EL (cell line): ENCODE results near the gene OGDHL.
"Not testable (repeated sequence)": the region's sequence is repeated elsewhere in the genome, so short reads cannot be mapped to it uniquely, and the experiment has no call there.

Experiments used
- DNase-seq: peaks from one replicate; pipeline ENCODE4 v3.0.0-alpha.2; 2016

Gene OGDHL

DNA sequence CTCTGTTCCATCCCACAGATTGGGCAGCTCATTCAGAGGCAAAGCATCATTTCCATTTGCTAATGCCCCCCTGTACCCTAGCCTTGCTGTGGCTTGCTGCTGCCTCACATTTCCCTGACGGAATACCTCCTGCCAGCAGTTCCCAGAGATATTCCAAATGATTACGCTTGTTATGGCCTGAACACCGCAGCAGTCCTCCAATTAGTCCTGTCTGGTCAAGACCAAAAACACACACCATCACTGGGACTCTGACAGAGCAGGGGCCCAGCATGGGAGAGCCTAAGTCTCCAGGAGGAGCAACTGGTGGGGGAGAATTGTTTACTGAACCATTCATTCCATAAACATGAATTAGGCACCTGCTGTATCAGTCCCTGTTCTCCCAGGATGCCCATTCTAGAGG, 6.1 kb downstream of the OGDHL start:
- DNase-seq = no peak

DNA sequence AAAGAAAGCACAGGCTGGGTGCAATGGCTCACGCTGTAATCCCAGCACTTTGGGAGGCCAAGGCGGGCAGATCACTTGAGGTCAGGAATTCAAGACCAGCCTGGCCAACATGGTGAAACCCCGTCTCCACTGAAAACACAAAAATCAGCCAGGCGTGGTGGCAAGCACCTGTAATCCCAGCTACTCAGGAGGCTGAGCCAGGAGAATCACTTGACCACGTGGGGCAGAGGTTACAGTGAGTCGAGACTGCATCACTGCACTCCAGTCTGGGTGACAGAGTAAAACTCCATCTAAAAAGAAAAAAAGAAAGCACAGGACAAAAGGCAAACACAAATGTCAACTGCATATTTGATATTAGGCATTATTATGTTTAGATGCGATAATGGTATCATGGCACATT, 7.2 kb downstream of the OGDHL start:
- DNase-seq = not testable (repeated sequence)

GRCh38 chr10:49752584-49752983, 9.5 kb downstream of the OGDHL start:
- DNase-seq = no peak

- no peak for DNase-seq
Measured at GRCh38 chr10:49751636-49752510, 10.2 kb downstream of the OGDHL start.

DNA sequence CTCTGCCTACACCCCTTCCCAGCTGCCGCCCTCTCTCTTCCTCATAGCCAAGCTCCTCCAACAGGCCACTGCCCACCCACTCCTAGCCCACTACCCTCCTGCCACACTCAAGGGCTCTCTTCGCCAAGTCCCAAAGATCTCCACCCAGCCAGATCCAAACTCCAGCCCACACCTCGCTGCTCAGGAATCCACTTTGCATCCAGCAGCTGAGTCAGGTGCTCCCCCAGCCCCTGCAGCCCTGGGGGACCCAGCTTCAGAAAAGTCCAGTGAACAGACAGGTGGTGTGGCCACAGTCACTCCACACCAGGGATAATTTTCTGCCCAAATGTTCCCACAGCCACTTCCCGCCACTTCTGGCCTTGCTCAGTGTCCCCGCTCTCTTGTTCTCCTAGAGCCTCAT, 10.9 kb downstream of the OGDHL start:
- no peak for DNase-seq

DNA sequence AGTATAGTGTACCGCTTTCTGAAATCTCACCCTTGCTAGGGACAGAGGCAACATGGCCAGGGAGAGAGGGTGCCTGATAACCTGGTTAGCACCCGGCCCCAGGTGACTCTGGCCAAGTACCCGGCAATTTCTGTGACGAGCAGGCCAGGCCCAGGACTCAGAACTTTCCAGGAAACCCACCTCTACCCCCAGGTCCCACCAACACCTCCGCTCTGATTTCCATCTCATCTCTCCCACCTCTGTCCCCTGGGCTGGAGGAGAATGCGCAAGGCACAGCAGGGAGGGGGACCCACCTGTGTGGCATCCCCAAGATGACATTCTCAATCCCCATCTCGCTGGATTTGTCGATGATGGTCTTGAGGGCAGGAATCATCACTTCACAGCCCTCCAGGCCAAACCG, 11.6 kb downstream of the OGDHL start:
- DNase-seq = no peak

- no peak for DNase-seq
Measured at GRCh38 chr10:49749556-49750491, 12.3 kb downstream of the OGDHL start.

DNA sequence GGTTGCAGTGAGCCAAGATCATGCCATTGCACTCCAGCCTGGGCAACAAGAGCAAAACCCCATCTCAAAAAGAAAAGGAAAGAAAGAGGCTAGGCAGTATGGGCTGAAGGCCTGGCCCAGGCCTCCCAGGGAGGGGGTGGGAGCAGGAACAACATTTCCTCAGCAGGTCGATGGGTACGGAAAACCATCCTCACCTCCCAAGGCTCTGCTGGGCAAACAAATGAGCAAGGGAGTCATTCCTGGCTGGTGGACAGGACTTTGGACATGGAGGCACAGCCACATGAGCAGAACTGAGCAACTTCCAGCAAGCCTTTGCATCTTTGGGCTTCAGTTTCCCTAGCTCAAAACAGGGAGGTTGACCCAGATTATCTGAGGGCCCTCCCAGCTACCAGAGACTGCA, 13.0 kb downstream of the OGDHL start:
- DNase-seq = no peak

DNA sequence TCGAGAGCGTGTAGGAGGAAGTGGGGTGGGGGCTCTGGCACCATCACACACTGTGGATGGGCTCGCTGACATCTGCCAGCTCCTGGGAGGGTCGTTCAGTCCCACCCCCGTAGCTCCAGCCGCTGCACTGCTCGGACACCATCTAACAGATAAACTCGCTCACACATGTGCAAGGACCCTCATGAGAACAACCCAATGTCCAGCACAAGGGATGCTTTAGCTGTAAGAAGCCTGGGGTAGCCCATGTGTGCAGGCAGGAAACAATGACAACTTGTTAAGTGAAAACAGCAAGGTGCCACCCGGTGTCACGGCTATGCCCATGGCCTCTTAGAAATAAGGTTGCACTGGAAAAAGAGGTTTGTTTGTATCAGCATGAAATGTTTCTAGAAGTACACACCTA, 14.1 kb downstream of the OGDHL start:
- DNase-seq = no peak

DNA sequence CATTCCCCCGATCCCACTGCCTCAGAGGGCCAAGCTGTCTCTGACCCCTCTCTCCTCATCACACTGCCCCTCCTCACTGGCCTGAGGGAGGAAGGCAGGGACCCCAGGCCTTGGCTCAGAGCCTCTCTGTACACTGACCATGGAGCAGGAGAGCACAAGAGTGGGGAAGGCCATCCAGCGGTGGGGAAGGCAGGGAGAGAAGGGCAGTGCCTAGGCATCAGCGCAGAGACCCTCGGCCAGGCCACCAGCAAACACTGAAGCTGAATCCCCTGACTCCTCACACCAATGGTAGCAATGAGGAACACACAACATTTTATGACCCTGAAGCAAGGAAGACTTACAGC, 14.8 kb downstream of the OGDHL start:
- DNase-seq = no peak

GRCh38 chr10:49746626-49747302, 15.4 kb downstream of the OGDHL start:
- DNase-seq = no peak

DNA sequence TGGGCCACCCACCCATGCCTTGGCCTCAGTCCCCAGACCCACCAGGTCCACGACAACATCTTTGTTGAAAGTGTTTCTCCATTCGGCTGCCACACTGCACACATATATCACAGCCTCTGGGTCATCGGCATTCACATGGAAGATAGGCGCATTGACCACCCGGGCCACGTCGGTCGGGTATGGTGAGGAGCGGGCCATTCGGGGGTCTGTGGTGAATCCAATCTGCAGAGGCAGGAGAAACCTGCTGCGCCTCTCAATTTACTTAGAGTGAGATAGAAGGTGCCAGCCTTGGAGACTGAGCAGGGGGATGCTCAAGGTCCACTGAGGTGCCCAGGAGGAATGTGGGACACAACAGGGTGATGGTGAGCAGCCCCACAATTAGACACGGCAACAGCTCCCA, 16.4 kb downstream of the OGDHL start:
- no peak for DNase-seq

DNA sequence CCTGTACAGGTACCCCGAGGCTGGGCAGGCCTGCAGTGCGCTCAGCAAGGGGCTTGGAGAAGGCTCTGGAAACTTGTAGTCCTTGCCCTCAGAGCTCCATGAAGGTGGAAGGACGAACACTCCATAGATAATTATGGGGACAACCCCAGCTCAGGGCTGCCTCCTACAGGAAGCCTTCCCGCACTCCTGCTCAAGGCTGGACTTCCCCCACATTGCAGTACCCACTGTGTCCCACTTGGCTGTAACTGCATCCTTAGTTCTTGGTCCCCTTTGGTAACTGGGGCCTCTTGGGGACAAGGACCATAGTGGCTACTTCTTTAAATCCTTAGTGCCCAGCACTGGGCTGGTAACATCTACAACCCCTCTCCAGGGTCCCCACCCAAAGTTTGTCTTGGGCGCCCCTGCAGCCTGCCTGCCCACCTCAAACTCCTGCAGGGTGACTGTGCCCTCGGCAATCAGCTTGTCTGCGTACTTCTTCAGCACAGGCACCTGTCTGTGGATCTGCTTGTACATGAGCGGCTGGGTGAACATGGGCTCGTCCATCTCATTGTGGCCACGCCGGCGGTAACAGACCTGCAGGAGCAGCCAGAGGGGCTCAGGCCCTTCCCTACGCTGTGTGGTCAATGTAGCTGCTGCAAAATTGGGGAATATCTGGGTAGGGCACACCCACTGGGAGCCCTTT, 17.1 kb downstream of the OGDHL start:
- DNase-seq = no peak

DNA sequence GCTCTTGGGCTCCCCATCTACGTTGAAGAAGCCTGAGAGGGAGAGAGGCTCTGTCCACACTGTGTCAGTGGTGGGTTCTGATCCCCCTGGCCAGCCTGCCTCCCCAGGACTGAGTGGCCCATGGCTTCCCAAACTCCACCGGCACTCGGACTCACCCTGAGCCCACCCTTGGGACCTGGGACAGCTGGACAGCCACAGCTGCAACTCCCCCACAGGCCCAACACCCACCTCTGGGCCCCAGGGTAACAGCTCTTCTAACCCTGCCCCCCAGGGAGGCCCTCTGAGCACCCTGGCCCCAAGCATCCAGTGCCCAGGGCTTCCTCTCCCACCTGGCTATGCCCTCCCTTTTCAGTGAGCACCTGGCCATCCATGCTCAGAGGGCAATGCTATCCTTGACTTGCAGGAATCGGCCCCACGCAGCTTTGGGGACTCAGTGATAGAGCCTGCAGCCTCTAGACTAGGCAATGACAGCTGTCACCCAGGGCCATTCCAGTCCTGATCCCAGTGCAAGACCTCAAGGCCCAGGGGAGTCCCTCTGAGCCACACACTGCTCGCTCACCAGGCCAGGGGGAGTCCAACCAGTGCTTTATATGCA, 17.9 kb downstream of the OGDHL start:
- DNase-seq = no peak

DNA sequence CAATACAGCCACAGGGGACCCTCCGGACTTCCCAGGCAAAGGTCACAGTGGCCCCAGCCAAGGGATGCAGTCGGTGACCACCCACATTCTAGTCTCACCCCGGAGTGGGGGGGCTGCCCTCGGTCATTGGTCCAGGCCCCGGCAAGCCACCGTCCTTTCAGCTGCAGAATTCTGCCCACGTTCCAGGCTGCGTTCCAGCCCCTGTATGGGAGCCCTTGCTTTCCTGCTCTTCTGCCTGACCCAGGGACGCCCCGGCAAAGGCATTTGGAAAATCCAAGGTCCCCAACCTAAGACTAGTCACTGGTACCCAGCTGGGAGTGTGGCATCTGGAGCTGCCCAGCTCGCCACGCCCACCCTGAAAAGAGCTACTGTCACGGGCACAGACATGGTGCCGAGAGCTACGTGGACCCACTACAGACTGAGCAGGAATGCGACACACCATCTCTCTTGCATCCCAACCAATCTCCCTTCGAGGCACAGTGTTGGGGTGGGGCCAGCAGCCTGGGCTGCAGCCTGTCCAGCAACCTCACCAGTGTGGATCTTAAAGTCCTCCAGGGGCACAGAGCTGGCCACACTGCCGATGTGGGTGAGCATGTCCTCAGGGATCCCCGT, 18.6 kb downstream of the OGDHL start:
- DNase-seq = no peak

DNA sequence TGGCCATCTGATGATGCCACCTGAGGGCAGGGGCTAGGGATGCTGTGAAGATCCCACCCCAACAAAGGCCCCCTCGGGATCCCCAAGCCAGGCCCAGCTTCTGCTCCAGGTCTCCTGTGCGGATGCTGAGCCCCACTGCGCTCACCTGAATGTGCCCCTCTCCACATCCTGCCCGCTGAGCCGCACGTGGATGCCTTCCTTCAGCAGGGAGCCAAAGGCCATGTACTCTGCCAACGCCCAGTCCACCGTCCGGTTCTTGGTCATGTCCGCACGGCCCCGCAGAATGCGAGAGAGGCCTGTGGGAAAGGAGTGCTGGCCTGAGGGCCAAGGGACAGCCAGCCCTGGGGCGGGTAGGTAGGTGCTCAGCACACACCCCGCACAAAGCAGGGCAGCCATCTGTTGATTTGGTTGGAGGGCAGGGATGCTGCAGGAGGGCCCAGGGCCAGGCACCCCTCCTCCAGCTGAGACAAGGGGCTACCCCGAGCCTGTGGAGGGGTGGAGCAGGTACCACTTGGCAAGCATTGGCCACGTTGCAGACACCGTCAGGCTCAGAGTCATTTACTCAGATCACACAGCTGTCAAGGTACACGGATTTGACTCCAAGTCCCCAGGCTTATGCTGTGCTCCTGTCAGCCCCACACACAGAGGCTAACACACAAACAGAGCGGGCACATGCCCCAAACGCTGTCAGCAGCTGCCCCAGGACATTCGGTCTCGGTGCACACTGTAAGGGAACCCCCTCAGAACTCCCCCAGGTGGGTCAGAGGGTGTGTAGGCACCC, 19.2 kb downstream of the OGDHL start:
- DNase-seq = no peak

DNA sequence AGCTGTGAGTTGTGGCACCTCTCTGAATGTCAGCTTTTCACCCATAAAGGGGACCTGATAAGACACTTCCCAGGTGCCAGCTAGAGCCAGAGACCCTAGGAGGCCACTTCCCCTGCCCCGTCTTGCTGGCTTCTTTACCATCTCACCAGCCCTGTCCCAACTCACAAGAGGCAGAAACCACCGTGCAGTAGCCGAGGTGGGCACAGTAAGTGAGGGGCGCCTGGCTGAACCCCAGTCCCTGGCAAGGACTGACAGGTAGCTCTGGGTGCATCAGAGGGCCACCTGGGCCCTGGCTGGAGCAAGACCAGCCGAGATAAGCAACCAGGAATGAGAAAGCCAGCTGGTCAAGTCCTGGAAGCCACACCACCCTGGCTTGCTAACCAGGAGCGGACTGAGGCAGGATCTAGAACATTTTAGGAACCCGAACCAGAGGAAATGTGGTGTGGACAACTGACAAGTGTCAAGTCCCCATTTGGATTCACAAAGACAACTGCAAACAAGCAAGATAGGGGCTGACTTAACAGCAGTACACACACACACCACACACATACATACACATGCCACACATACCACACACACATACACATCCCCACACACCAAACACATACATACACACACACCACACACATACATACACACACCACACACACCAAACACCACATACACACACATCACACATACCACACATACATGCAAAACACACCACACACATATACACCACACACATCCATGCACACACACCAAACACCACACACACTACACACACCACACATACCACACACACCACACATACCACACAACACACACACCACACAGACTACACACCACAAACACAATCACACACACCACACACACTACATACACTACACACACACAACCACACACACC, 20.8 kb downstream of the OGDHL start:
- no peak for DNase-seq

DNA sequence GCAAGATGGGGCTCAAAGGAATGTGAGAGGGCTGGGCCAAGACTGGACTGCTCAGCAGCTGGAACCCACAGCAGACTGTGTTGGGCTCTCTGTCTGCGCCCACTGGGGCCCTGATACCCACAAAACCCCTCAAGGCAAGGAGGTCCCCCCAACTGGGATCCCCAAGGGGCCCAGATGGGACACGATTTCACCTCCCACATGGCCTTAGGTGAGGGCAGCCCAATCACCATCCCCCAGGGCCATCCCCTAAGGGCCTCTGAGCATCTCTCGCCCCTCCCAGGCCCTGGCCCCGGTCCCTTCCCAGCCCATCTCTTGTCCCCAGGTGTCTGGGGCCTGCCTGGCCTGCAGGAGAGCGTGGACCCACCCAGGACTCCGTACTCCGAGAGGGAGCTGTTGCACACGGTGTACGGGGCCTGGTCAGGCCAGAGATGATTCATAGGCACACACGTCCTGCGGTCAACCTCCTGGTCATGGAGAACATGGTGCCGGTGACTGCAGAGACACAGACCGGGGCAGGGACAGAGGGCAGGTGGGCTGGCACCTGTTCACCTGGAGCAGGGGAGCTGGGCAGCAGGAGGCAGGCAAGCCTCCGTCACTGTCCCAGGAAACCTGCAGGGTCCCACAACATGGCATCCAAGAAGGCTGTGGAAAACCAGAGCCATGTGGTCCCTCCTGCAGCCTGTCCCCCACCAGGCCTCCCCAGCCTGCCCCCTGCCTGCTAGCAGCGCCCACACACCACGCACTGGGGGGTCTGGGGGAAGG, 21.6 kb downstream of the OGDHL start:
- DNase-seq = no peak

GRCh38 chr10:49739426-49739825, 22.7 kb downstream of the OGDHL start:
- DNase-seq = no peak
